Upper lobe of left lung (tissue), 4 donors: ENCODE data around the gene PPP2R2C.

ENCODE experiments used
- POLR2A ChIP-seq, 4 donors: fragments of 450-650 bp; IDR thresholded peaks; one replicate each; pipeline ENCODE4 v1.5.1; 2016 to 2017; ENCODE audit warnings: antibody characterized with exemption in 4 of 4, mild to moderate bottlenecking in 2 of 4
- POLR2AphosphoS5 ChIP-seq, 2 donors: sonication (generic); formaldehyde crosslinking; IDR thresholded peaks; one replicate each; pipeline ENCODE4 v1.5.1; 2017; ENCODE audit warnings: antibody characterized with exemption in 2 of 2
- TF ChIP-seq, protein P1 (sequence below), 6 experiments: fragments of 450-650 bp in 4 of 6; fragments of 200-600 bp in 2 of 6; sonication (generic) in 2 of 6; IDR thresholded peaks; one replicate each; pipeline ENCODE4 v1.5.1; 2016 to 2019; ENCODE audit warnings: antibody characterized with exemption in 6 of 6

GRCh38 chr4:6447672-6448171, 24.7 kb downstream of the PPP2R2C start:
- no peak for TF ChIP-seq POLR2A (IDR thresholded peaks at IDR 0.05)
- TF ChIP-seq, protein P1, sequence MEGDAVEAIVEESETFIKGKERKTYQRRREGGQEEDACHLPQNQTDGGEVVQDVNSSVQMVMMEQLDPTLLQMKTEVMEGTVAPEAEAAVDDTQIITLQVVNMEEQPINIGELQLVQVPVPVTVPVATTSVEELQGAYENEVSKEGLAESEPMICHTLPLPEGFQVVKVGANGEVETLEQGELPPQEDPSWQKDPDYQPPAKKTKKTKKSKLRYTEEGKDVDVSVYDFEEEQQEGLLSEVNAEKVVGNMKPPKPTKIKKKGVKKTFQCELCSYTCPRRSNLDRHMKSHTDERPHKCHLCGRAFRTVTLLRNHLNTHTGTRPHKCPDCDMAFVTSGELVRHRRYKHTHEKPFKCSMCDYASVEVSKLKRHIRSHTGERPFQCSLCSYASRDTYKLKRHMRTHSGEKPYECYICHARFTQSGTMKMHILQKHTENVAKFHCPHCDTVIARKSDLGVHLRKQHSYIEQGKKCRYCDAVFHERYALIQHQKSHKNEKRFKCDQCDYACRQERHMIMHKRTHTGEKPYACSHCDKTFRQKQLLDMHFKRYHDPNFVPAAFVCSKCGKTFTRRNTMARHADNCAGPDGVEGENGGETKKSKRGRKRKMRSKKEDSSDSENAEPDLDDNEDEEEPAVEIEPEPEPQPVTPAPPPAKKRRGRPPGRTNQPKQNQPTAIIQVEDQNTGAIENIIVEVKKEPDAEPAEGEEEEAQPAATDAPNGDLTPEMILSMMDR (IDR thresholded peaks at IDR 0.05), result no peak
- no peak for TF ChIP-seq POLR2AphosphoS5 (IDR thresholded peaks at IDR 0.05)
